Choroid plexus epithelial cell (primary cell): ENCODE measurements around the gene SLC16A13.

Experiments
- DNase-seq: peaks from one replicate; pipeline ENCODE4 v3.0.0-alpha.2; 2010; ENCODE audit warnings: low read depth
- H3K4me3 ChIP-seq: 2 replicates; pipeline ENCODE4 v1.5.1; 2011; ENCODE audit warnings: low read depth, mild to moderate bottlenecking, control low read depth, low read length, moderate library complexity
- CTCF ChIP-seq: conservative IDR thresholded peaks from 2 replicates; pipeline ENCODE4 v1.5.1; 2011; ENCODE audit warnings: low read depth, mild to moderate bottlenecking, control low read depth, inconsistent platforms, low read length, moderate library complexity

The SLC16A13 gene

DNA sequence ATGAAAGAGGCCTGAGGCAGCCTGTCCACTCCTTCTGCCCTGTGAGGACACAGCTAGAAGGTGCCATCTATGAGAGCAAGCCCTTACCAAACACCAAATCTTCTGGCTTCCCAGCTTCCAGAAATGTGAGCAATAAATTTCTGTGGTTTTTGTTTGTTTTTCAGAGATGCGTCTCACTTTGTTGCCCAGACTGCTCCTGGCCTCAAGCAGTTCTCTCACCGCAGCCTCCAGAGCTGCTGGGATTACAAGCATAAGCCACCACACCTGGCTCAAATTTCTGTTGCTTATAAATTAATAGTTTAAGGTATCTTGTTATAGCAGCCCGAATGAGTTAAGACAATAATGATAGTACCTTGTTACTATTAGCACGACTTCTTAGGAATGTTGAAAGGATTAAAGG, 20.6 kb downstream of the SLC16A13 start:
- DNase-seq = peak; percentile 45
- TF ChIP-seq CTCF = no peak
- H3K4me3 ChIP-seq = no peak overlapping the region

GRCh38 chr17:7058831-7059447, 23.1 kb downstream of the SLC16A13 start:
- DNase-seq = peak; percentile 70
- H3K4me3 ChIP-seq = no peak overlapping the region
- TF ChIP-seq CTCF = no peak

GRCh38 chr17:7060165-7060891, 24.5 kb downstream of the SLC16A13 start:
- H3K4me3 ChIP-seq = no peak overlapping the region
- DNase-seq = peak; percentile 78
- no peak for TF ChIP-seq CTCF

GRCh38 chr17:7063518-7064094, 27.8 kb downstream of the SLC16A13 start:
- TF ChIP-seq CTCF = no peak
- peak; percentile 21 for DNase-seq
- no peak overlapping the region for H3K4me3 ChIP-seq

DNA sequence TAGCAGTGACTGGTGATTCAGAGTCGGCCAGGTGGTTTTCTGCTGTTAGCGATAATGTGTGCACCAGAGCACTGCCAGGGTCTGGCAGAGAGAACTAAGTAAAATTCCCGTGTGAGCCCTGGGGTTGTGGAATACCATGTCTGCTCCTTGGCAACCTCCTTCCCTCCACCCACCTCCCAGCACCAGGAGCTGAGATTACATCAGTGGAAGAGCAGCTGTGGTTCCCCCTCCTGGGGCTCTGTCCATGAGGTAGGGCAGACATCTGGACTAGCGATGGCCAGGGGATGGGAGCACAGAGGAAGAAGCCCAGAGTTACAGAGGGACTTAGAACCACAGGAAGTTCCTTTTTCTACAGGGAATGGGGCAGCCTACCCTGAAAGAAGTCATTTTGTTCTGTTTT, 28.4 kb downstream of the SLC16A13 start:
- DNase-seq = peak; percentile 43
- H3K4me3 ChIP-seq = no peak overlapping the region
- TF ChIP-seq CTCF = no peak

DNA sequence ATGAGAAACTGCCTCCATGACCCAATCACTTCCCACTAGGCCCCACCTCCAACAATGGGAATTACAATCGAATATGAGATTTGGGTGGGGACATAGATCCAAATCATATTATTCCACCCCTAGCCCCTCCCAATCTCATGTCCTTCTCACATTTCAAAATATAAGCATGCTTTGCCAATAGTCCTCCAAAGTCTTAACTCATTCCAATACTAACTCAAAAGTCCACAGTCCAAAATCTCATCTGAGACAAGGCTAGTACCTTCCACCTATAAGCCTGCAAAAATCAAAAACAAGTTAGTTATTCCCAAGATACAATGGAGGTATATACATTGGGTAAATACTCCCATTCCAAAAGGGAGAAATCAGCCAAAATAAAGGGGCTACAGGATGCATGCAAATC, 31.4 kb downstream of the SLC16A13 start:
- DNase-seq = no peak
- no peak for TF ChIP-seq CTCF
- H3K4me3 ChIP-seq = no peak overlapping the region
